Mammary epithelial cell (primary cell): Measurements from ENCODE around the gene COL23A1.

Experiments
- CTCF ChIP-seq, 2 donors: IDR thresholded peaks in 1 of 2; conservative IDR thresholded peaks in 1 of 2; 2 replicates each; pipeline ENCODE4 v1.5.1; 2011 to 2012; ENCODE audit warnings: inconsistent platforms in 2 of 2, low read length in 2 of 2, mild to moderate bottlenecking in 2 of 2, control low read depth in 1 of 2, low read depth in 1 of 2; ENCODE audit not compliant: insufficient read depth in 1 of 2; ENCODE audit errors: extremely low read depth in 1 of 2
- EZH2 ChIP-seq: IDR thresholded peaks from 2 replicates; pipeline ENCODE4 v1.6.1; 2012; ENCODE audit warnings: low read length, inconsistent platforms, borderline replicate concordance

GRCh38 chr5:178477802-178478201 lies 112.4 kb downstream of the COL23A1 start:
- no peak for TF ChIP-seq EZH2
- no peak for TF ChIP-seq CTCF (conservative IDR thresholded peaks at IDR 0.05 in 1 of 2, IDR thresholded peaks at IDR 0.05 in 1 of 2; ENCODE audit: extremely low read depth in 1 of 2, insufficient read depth in 1 of 2, low read depth in 1 of 2, low read length in 2 of 2)
